Gastroesophageal sphincter (tissue), 4 donors: ENCODE results near the gene PIP4K2A. TPM values are rescaled to one million over a fixed set of nuclear protein-coding genes. Genes with fewer than 3 reads are reported as not detected.

Experiments used
- ATAC-seq: fragments of 150-250 bp; one replicate; pipeline ENCODE4 v1.9.1; 2016; ENCODE audit warnings: mild to moderate bottlenecking, moderate library complexity
- H3K27ac ChIP-seq, 4 donors: fragments of 200-600 bp; sonication (generic) in 3 of 4; 1 replicate in 3 of 4; 2 replicates in 1 of 4; pipeline ENCODE4 v1.5.1; 2016 to 2019
- H3K27me3 ChIP-seq: fragments of 200-600 bp; sonication (generic); one replicate; pipeline ENCODE4 v1.5.1; 2019
- H3K36me3 ChIP-seq, 2 donors: fragments of 200-600 bp; sonication (generic); one replicate each; pipeline ENCODE4 v1.5.1; 2019; ENCODE audit warnings: control low read depth in 1 of 2
- H3K4me1 ChIP-seq, 3 donors: fragments of 200-600 bp; sonication (generic); 1 replicate in 2 of 3; 2 replicates in 1 of 3; pipeline ENCODE4 v1.5.1; 2016 to 2019; ENCODE audit warnings: control low read depth in 2 of 3
- H3K4me3 ChIP-seq, 2 donors: fragments of 200-600 bp; sonication (generic); one replicate each; pipeline ENCODE4 v1.5.1; 2019; ENCODE audit warnings: mild to moderate bottlenecking in 1 of 2, moderate library complexity in 1 of 2
- H3K9me3 ChIP-seq, 3 donors: fragments of 200-600 bp; sonication (generic); one replicate each; pipeline ENCODE4 v1.5.1; 2017 to 2019; ENCODE audit warnings: control low read depth in 2 of 3
- CTCF ChIP-seq, 4 experiments: fragments of 200-600 bp in 2 of 4; fragments of 450-650 bp in 2 of 4; sonication (generic) in 1 of 4; IDR thresholded peaks; one replicate each; pipeline ENCODE4 v1.5.1; 2017 to 2019; ENCODE audit warnings: antibody characterized with exemption in 4 of 4, mild to moderate bottlenecking in 2 of 4, moderate library complexity in 2 of 4
- EP300 ChIP-seq: sonication (generic); formaldehyde crosslinking; IDR thresholded peaks from one replicate; pipeline ENCODE4 v1.6.1; 2017; ENCODE audit warnings: antibody characterized with exemption, mild to moderate bottlenecking
- POLR2A ChIP-seq, 2 donors: fragments of 450-650 bp; IDR thresholded peaks; one replicate each; pipeline ENCODE4 v1.6.1; 2017; ENCODE audit warnings: antibody characterized with exemption in 2 of 2, mild to moderate bottlenecking in 2 of 2, moderate library complexity in 1 of 2
- POLR2AphosphoS5 ChIP-seq: sonication (generic); formaldehyde crosslinking; IDR thresholded peaks from one replicate; pipeline ENCODE4 v1.6.1; 2017; ENCODE audit warnings: antibody characterized with exemption
- WGBS, 2 donors: methylation state at CpG; one replicate each; pipeline ENCODE4 v1.1.5; 2018; ENCODE audit warnings: low coverage in 1 of 2; 5-methylcytosine and 5-hydroxymethylcytosine counted together
- total RNA-seq, 4 donors: library from RNA; depleted of rRNA; stranded (reverse); fragments of >200 nt; gene quantifications; one replicate each; pipeline ENCODE4 v1.1.0, GENCODE V29; 2016

The PIP4K2A gene
- total RNA-seq, 4 donors from 2014 or later = 30.4 to 57.2 (median 51.3) TPM

- no peak for ATAC-seq
- TF ChIP-seq POLR2AphosphoS5 (no peak), EP300 (no peak), CTCF (IDR thresholded peaks at IDR 0.05) (no peak), POLR2A (IDR thresholded peaks at IDR 0.05) (no peak)
- H3K4me1 ChIP-seq = no peaks in the 10 kb centered on the region
- H3K4me3 ChIP-seq = no peak overlapping the region
- WGBS, 2 donors = 63 to 78% methylated on average over 5 to 6 of the region's 6 CpGs
- H3K27ac ChIP-seq = no peak overlapping the region
- H3K9me3 ChIP-seq = no peaks in the 10 kb centered on the region
- no peaks in the 10 kb centered on the region for H3K27me3 ChIP-seq
- peaks cover 0 to 51% of the 10 kb centered on the region in 2 donors for H3K36me3 ChIP-seq
Measured at GRCh38 chr10:22589851-22590514, 124.4 kb downstream of the PIP4K2A start.

GRCh38 chr10:22588462-22588861 is 125.9 kb downstream of the PIP4K2A start:
- TF ChIP-seq POLR2AphosphoS5 = no peak
- no peak for TF ChIP-seq POLR2A (IDR thresholded peaks at IDR 0.05)
- no peak for TF ChIP-seq EP300
- TF ChIP-seq CTCF (IDR thresholded peaks at IDR 0.05) = no peak
- no peaks in the 10 kb centered on the region for H3K27me3 ChIP-seq
- no peak for ATAC-seq
- no peak overlapping the region for H3K4me3 ChIP-seq
- H3K4me1 ChIP-seq = no peaks in the 10 kb centered on the region
- 100% methylated on average over 1 of the region's 1 CpG for WGBS, 2 donors
- peaks cover 0 to 65% of the 10 kb centered on the region in 2 donors for H3K36me3 ChIP-seq
- H3K27ac ChIP-seq = no peak overlapping the region
- no peaks in the 10 kb centered on the region for H3K9me3 ChIP-seq

- no peaks in the 10 kb centered on the region for H3K4me1 ChIP-seq
- no peak overlapping the region for H3K27ac ChIP-seq
- 100% methylated on average over 2 of the region's 5 CpGs; no CpG with 5 or more reads in 1 of the 2 donors for WGBS, 2 donors
- H3K27me3 ChIP-seq = no peaks in the 10 kb centered on the region
- peaks cover 0 to 72% of the 10 kb centered on the region in 2 donors for H3K36me3 ChIP-seq
- no peak for TF ChIP-seq POLR2AphosphoS5
- TF ChIP-seq EP300 = no peak
- no peak for TF ChIP-seq CTCF (IDR thresholded peaks at IDR 0.05)
- no peak for TF ChIP-seq POLR2A (IDR thresholded peaks at IDR 0.05)
- no peaks in the 10 kb centered on the region for H3K9me3 ChIP-seq
- no peak for ATAC-seq
- no peak overlapping the region for H3K4me3 ChIP-seq
Measured at GRCh38 chr10:22583683-22584082, 130.7 kb downstream of the PIP4K2A start.

GRCh38 chr10:22581461-22581860 is 132.9 kb downstream of the PIP4K2A start:
- H3K27me3 ChIP-seq = no peaks in the 10 kb centered on the region
- no peak overlapping the region for H3K4me3 ChIP-seq
- H3K36me3 ChIP-seq = peaks cover 0 to 72% of the 10 kb centered on the region in 2 donors
- H3K27ac ChIP-seq = no peak overlapping the region
- ATAC-seq = no peak
- H3K4me1 ChIP-seq = no peaks in the 10 kb centered on the region
- WGBS, 2 donors = 71 to 91% methylated on average over 2 of the region's 2 CpGs
- TF ChIP-seq EP300 = no peak
- TF ChIP-seq POLR2AphosphoS5 = no peak
- no peak for TF ChIP-seq CTCF (IDR thresholded peaks at IDR 0.05)
- no peak for TF ChIP-seq POLR2A (IDR thresholded peaks at IDR 0.05)
- no peaks in the 10 kb centered on the region for H3K9me3 ChIP-seq

GRCh38 chr10:22580711-22581110 is 133.7 kb downstream of the PIP4K2A start:
- ATAC-seq = no peak
- 85 to 100% methylated on average over 2 to 6 of the region's 9 CpGs for WGBS, 2 donors
- TF ChIP-seq EP300 (no peak), CTCF (IDR thresholded peaks at IDR 0.05) (no peak), POLR2A (IDR thresholded peaks at IDR 0.05) (no peak), POLR2AphosphoS5 (no peak)
- no peak overlapping the region for H3K27ac ChIP-seq
- no peak overlapping the region for H3K4me3 ChIP-seq
- no peaks in the 10 kb centered on the region for H3K9me3 ChIP-seq
- H3K36me3 ChIP-seq = peaks cover 0 to 78% of the 10 kb centered on the region in 2 donors
- no peaks in the 10 kb centered on the region for H3K27me3 ChIP-seq
- no peaks in the 10 kb centered on the region for H3K4me1 ChIP-seq
